HCT116 (cell line): ENCODE results near the gene PRKCZ. TPM values are rescaled to one million over a fixed set of nuclear protein-coding genes. Genes with fewer than 3 reads are reported as not detected.

Experiments
- ATAC-seq: fragments of 200-7000 bp; cut with Tn5 transposase; 2 replicates; pipeline ENCODE4 v1.9.1; 2020; ENCODE audit warnings: mild to moderate bottlenecking, moderate library complexity
- BruUV-seq: library from RNA; stranded (reverse); fragments of 400-500 nt; replicated peaks from 2 replicates; lab custom pipeline; 2021; lab: Mats Ljungman, UMichigan
- CTCF ChIA-PET: fragments of 300-600 bp; sonication (Branson Sonifier 250); formaldehyde crosslinking; loops from one replicate; lab custom pipeline; 2021; ENCODE audit warnings: antibody characterized with exemption; lab: Charles Lee
- POLR2A ChIA-PET: fragments of 300-600, 350-600 bp; sonication (Branson Sonifier 250); formaldehyde crosslinking; loops from one replicate; lab custom pipeline; 2021; ENCODE audit warnings: antibody characterized with exemption; lab: Charles Lee
- RAD21 ChIA-PET, 2 experiments: fragments of 300-600 bp; sonication (Branson Sonifier 250); formaldehyde crosslinking; loops; one replicate each; lab custom pipeline; 2023; ENCODE audit warnings: low total read pairs in 2 of 2; ENCODE audit not compliant: uncharacterized antibody in 2 of 2, unreplicated experiment in 2 of 2, low non-redundant PET in 1 of 2; lab: Charles Lee
- DNase-seq: peaks from one replicate; pipeline ENCODE4 v3.0.0-alpha.2; 2010; ENCODE audit warnings: low read depth, low spot score
- H2AFZ ChIP-seq: fragments of 200-600 bp; shearing (Covaris generic), sonication (generic); 2 replicates; pipeline ENCODE4 v1.6.1; 2017; ENCODE audit warnings: low read depth, mixed run types, mixed read lengths, antibody characterized with exemption, low read length; ENCODE audit not compliant: poor library complexity, severe bottlenecking
- H3K27ac ChIP-seq: 2 replicates; pipeline ENCODE4 v1.5.1; 2012; ENCODE audit warnings: low read depth, low read length
- H3K27me3 ChIP-seq: fragments of 200-600 bp; sonication (generic); 2 replicates; pipeline ENCODE4 v1.6.1; 2016; ENCODE audit warnings: mixed run types, low read length, mixed read lengths; ENCODE audit not compliant: insufficient read depth
- H3K36me3 ChIP-seq, 2 experiments: fragments of 200-500 bp in 1 of 2; fragments of 200-600 bp in 1 of 2; sonication (Bioruptor generic) in 1 of 2; sonication (generic) in 1 of 2; 2 replicates each; pipeline versions ENCODE4 v1.5.1 to v1.6.1; 2014 to 2016; ENCODE audit warnings: low read length in 2 of 2, inconsistent platforms in 1 of 2, mixed read lengths in 1 of 2, mixed run types in 1 of 2; ENCODE audit not compliant: insufficient read depth in 2 of 2, control insufficient read depth in 1 of 2
- H3K4me1 ChIP-seq, 2 experiments: fragments of 200-600 bp in 1 of 2; sonication (generic) in 1 of 2; 2 replicates each; pipeline versions ENCODE4 v1.5.1 to v1.6.1; 2012 to 2017; ENCODE audit warnings: low read length in 2 of 2, inconsistent platforms in 1 of 2, mild to moderate bottlenecking in 1 of 2, mixed read lengths in 1 of 2, mixed run types in 1 of 2, moderate library complexity in 1 of 2; ENCODE audit not compliant: insufficient read depth in 2 of 2, control insufficient read depth in 1 of 2
- H3K4me2 ChIP-seq: fragments of 200-600 bp; sonication (generic); 2 replicates; pipeline ENCODE4 v1.6.1; 2017; ENCODE audit warnings: mixed run types, low read length, mixed read lengths
- H3K4me3 ChIP-seq, 2 experiments: fragments of 200-600 bp in 1 of 2; sonication (generic) in 1 of 2; replicated peaks in 1 of 2; 2 replicates each; pipeline ENCODE4 v1.5.1; 2011 to 2016; ENCODE audit warnings: low read length in 2 of 2, control low read depth in 1 of 2, low read depth in 1 of 2, mild to moderate bottlenecking in 1 of 2, mixed read lengths in 1 of 2, mixed run types in 1 of 2
- H3K79me2 ChIP-seq: fragments of 200-600 bp; sonication (generic); 2 replicates; pipeline ENCODE4 v1.6.1; 2017; ENCODE audit warnings: mild to moderate bottlenecking, mixed run types, low read length, moderate library complexity, mixed read lengths; ENCODE audit not compliant: insufficient read depth
- H3K9ac ChIP-seq: fragments of 200-600 bp; sonication (generic); 2 replicates; pipeline ENCODE4 v1.6.1; 2016; ENCODE audit warnings: low read length, mixed read lengths
- H3K9me2 ChIP-seq: fragments of 200-600 bp; sonication (generic), shearing (Covaris generic); 2 replicates; pipeline ENCODE4 v1.6.1; 2017; ENCODE audit warnings: mixed run types, mild to moderate bottlenecking, moderate library complexity; ENCODE audit not compliant: insufficient read depth
- H3K9me3 ChIP-seq, 2 experiments: fragments of 200-500 bp in 1 of 2; fragments of 200-600 bp in 1 of 2; sonication (Bioruptor generic) in 1 of 2; sonication (generic) in 1 of 2; 2 replicates each; pipeline ENCODE4 v1.6.1; 2014 to 2017; ENCODE audit warnings: low read length in 2 of 2, mixed read lengths in 2 of 2, inconsistent platforms in 1 of 2, low read depth in 1 of 2, mild to moderate bottlenecking in 1 of 2, mixed run types in 1 of 2, moderate library complexity in 1 of 2; ENCODE audit not compliant: control insufficient read depth in 1 of 2, insufficient read depth in 1 of 2
- H4K20me1 ChIP-seq: fragments of 200-600 bp; sonication (generic), shearing (Covaris generic); 2 replicates; pipeline ENCODE4 v1.6.1; 2017; ENCODE audit warnings: mixed run types, mild to moderate bottlenecking, moderate library complexity; ENCODE audit not compliant: insufficient read depth
- CBX3 ChIP-seq: IDR thresholded peaks from 2 replicates; pipeline ENCODE4 v1.6.1; 2012; ENCODE audit warnings: low read depth
- CTCF ChIP-seq, 3 experiments: fragments of 200-600 bp in 1 of 3; sonication (generic) in 1 of 3; IDR thresholded peaks in 2 of 3; conservative IDR thresholded peaks in 1 of 3; 2 replicates each; pipeline ENCODE4 v1.5.1; 2012 to 2017; ENCODE audit warnings: low read depth in 2 of 3, low read length in 2 of 3, antibody characterized with exemption in 1 of 3, borderline replicate concordance in 1 of 3, control low read depth in 1 of 3, mild to moderate bottlenecking in 1 of 3, mixed read lengths in 1 of 3, mixed run types in 1 of 3, moderate library complexity in 1 of 3; ENCODE audit not compliant: insufficient read depth in 1 of 3
- ELF1 ChIP-seq: IDR thresholded peaks from 2 replicates; pipeline ENCODE4 v1.6.1; 2012; ENCODE audit warnings: low read depth, borderline replicate concordance
- EZH2 ChIP-seq: fragments of 200-600 bp; sonication (generic); IDR thresholded peaks from 2 replicates; pipeline ENCODE4 v1.6.1; 2017; ENCODE audit warnings: antibody characterized with exemption, mixed run types
- FOSL1 ChIP-seq: IDR thresholded peaks from 2 replicates; pipeline ENCODE4 v1.6.1; 2012; ENCODE audit warnings: low read depth
- MAX ChIP-seq: IDR thresholded peaks from 2 replicates; pipeline ENCODE4 v1.6.1; 2012
- POLR2A ChIP-seq: IDR thresholded peaks from 2 replicates; pipeline ENCODE4 v1.7.0; 2011; ENCODE audit warnings: borderline replicate concordance; ENCODE audit not compliant: insufficient read depth, insufficient read length; ENCODE audit errors: extremely low read depth
- RAD21 ChIP-seq: IDR thresholded peaks from 2 replicates; pipeline ENCODE4 v1.6.1; 2012; ENCODE audit warnings: low read depth, mild to moderate bottlenecking
- SIN3A ChIP-seq: IDR thresholded peaks from 2 replicates; pipeline ENCODE4 v1.6.1; 2012; ENCODE audit warnings: low read depth
- SP1 ChIP-seq: IDR thresholded peaks from 2 replicates; pipeline ENCODE4 v1.6.1; 2012; ENCODE audit warnings: low read depth
- YY1 ChIP-seq: IDR thresholded peaks from 2 replicates; pipeline ENCODE4 v1.6.1; 2011; ENCODE audit warnings: low read length, low read depth, moderate library complexity, mild to moderate bottlenecking; ENCODE audit not compliant: insufficient replicate concordance; ENCODE audit errors: extremely low read depth
- ZBTB33 ChIP-seq: IDR thresholded peaks from 2 replicates; pipeline ENCODE4 v1.6.1; 2011; ENCODE audit warnings: mild to moderate bottlenecking, low read length, moderate library complexity; ENCODE audit not compliant: insufficient replicate concordance; ENCODE audit errors: extremely low read depth
- ZFX ChIP-seq: fragments of 450-650 bp; IDR thresholded peaks from 2 replicates; pipeline ENCODE4 v1.6.1; 2017
- intact Hi-C: fragments of 100-400 bp; cut with micrococcal nuclease; formaldehyde crosslinking; loops from 2 replicates; pipeline ENCODE4 v1.10.0; 2022
- total RNA-seq: library from RNA; stranded (reverse); gene quantifications from one replicate; pipeline ENCODE4 v1.2.1, GENCODE V29; 2021; ENCODE audit not compliant: unreplicated experiment

The PRKCZ gene
- total RNA-seq, 1 experiment from 2014 or later, result 46.8 TPM

GRCh38 chr1:2173546-2174347 lies 123.5 kb downstream of the PRKCZ start:
- BruUV-seq, result no TSS peak
- no peaks in the 10 kb centered on the region for H3K9me3 ChIP-seq
- peak; percentile 35 for ATAC-seq
- no peaks in the 10 kb centered on the region for H3K27me3 ChIP-seq
- no peak overlapping the region for H3K4me2 ChIP-seq
- H3K9me2 ChIP-seq, result no peaks in the 10 kb centered on the region
- no peaks in the 10 kb centered on the region for H3K79me2 ChIP-seq
- ChIA-PET CTCF (interaction anchor here (0.9 to 1.9 kb wide), 9 partner anchors 8 to 218 kb away, joined by 3 to 27 read pairs (median 8); partner anchors contain the start of genes FAAP20, MORN1 and RER1), RAD21 (interaction anchor here in 1 of 2 experiments (0.9 kb wide), 1 partner anchor 21 kb away, joined by 4 read pairs; the partner anchor contains the start of gene FAAP20), POLR2A (no interaction called here)
- no peak overlapping the region for H2AFZ ChIP-seq
- no peaks in the 10 kb centered on the region for H3K36me3 ChIP-seq
- no peak overlapping the region for H3K4me3 ChIP-seq
- peaks cover 0 to 8% of the 10 kb centered on the region in 2 experiments; a peak in 1 of 4 replicates for H3K4me1 ChIP-seq
- H3K27ac ChIP-seq, result no peak overlapping the region
- no peak for TF ChIP-seq POLR2A
- DNase-seq, result no peak
- intact Hi-C loops, result loop anchor here (1.0 to 2.0 kb wide), 2 partner anchors 33 to 213 kb away; no protein-coding TSS in a partner anchor
- H4K20me1 ChIP-seq, result no peaks in the 10 kb centered on the region
- H3K9ac ChIP-seq, result no peak overlapping the region

GRCh38 chr1:2174348-2175054 lies 124.3 kb downstream of the PRKCZ start:
- TF ChIP-seq FOSL1 (no peak), CTCF (IDR thresholded peaks at IDR 0.05 in 2 of 3, conservative IDR thresholded peaks at IDR 0.05 in 1 of 3; ENCODE audit: borderline replicate concordance in 1 of 3, insufficient read depth in 1 of 3, low read depth in 2 of 3, low read length in 2 of 3) (peak; percentile 76 to 95 (median 92)), MAX (no peak), SIN3A (no peak), RAD21 (peak; percentile 80), SP1 (no peak), ZFX (no peak), EZH2 (no peak), ZBTB33 (no peak), ELF1 (no peak), YY1 (peak; percentile 26), CBX3 (no peak)
- Histone ChIP-seq H3K27me3 (no peaks in the 10 kb centered on the region), H3K27ac (no peak overlapping the region), H3K9me2 (no peaks in the 10 kb centered on the region), H3K4me3 (no peak overlapping the region), H2AFZ (no peak overlapping the region), H3K36me3 (no peaks in the 10 kb centered on the region), H3K4me1 (peaks cover 0 to 8% of the 10 kb centered on the region in 2 experiments; a peak in 1 of 4 replicates), H3K9ac (0 out of 2 replicates have a peak overlapping the region, but pooled peaks have one; percentile 16), H3K4me2 (peak overlapping the region; percentile 23; the same call in 1 of the 2 replicates), H3K9me3 (no peaks in the 10 kb centered on the region), H4K20me1 (no peaks in the 10 kb centered on the region), H3K79me2 (no peaks in the 10 kb centered on the region)
- ChIA-PET CTCF (interaction anchor here (0.9 to 1.9 kb wide), 9 partner anchors 8 to 217 kb away, joined by 3 to 27 read pairs (median 8); partner anchors contain the start of genes FAAP20, MORN1 and RER1), POLR2A (no interaction called here), RAD21 (interaction anchor here (0.6 to 0.9 kb wide), 2 partner anchors 20 to 35 kb away, joined by 4 read pairs; partner anchors contain the start of gene FAAP20 (in 1 of the 2))
- ATAC-seq, result peak; percentile 94
- BruUV-seq, result no TSS peak
- intact Hi-C loops, result loop anchor here (1.0 to 2.0 kb wide), 2 partner anchors 34 to 214 kb away; no protein-coding TSS in a partner anchor
- DNase-seq, result peak; percentile 28
